A204.1 (cell line): ENCODE results near the gene PPM1B.
"Not testable (repeated sequence)": the region's sequence is repeated elsewhere in the genome, so short reads cannot be mapped to it uniquely, and the experiment has no call there.

Experiments
- FAIRE-seq: peaks from 2 replicates; lab custom pipeline; 2012; peaks lifted over from hg19 to GRCh38; lab: Jason Lieb, UNC

The PPM1B gene

DNA sequence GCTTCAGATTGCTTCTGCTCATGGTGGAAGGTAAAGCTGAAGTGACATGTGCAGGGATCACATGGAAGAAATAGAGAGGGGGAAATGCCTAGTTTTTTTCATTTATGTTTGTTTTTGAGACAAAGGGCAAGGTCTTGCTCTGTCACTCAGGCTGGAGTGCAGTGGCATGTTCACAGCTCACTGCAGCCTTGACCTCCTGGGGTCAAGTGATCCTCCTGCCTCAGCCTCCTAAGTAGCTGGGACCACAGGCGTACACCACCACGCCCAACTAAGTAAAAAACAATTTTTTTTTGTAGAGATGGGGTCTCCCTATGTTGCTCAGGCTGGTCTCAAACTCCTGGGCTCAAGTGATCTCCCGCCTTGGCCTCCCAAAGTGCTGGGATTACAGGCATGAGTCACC lies 87.0 kb downstream of the PPM1B start:
- FAIRE-seq = not testable (repeated sequence)

DNA sequence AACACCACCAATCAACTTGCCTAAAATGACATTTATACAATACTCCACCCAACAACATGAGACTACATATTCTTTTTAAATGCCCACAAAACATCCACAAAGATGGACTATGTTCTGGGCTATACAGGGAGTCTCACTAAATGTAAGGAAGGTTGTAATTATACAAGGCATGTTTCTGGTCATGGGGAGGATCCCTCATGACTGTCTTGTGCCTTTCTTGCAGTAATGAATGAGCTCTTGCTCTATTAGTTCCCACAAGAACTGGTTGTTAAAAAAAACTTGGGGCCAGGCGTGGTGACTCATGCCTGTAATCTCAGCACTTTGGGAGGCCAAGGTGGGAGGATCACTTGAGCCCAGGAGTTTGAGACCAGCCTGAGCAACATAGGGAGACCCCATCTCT lies 89.1 kb downstream of the PPM1B start:
- not testable (repeated sequence) for FAIRE-seq

DNA sequence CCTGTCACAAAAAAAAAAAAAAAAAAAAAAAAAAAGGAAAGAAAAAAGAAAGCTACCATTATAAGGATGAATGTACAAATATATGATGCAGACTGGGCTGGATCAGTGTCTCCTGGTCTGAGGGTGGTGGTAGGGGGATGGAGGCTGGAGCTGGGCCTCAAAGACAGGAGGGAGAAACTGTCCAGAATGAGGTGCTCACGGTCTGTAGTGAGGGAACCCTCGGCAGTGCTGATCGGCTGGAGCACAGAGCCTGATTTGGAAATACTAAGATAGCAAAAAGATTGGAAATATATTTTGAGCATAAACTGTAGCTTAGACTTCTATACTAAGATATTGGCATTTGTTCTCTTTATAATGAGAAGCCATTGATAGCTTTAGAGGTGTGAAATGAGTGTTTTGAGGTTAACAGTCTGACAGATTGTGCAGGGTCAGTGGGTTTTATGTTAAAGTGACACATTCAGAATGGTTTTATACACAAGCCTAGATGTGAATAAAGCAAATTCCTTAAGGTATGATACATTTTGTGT lies 98.7 kb downstream of the PPM1B start:
- FAIRE-seq = no peak

DNA sequence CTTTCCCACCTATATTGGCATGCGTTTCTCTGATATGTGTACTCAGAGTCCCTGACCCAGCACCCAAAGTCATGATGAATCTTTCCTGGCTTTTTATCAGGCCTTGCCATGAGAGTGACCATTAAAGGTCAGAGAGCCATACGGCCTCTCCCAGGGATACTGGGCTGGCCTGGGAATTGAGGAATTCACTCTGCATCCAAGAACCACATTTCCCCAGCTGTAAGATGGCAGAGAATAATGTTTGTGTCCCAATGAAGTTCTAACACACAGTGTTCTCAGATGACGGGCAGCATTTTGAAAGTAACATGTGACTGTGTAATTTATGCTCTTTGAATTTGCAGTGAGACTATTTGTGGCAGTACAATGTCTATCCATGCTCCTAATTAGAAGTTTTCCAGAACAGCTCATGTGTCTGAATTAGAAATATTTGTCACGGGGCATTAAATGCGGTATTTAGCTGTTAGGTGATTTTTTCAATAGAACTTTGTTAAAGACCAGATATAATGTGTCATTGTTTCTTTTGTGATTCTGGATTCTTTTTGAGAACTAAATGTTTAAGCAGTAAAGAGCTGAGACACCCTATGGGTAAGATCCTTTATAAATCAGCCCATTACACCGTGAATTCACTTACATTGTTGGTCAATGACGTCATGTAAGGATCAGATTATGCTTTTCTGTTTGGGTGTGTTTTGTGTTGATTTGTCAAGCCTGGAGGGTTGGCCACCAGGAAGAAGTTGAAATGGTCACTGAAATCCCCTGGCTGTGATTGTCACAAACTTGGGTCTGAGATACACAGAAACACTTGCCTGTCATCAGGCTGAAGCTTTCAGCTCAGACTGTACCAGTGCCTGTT lies 99.3 kb downstream of the PPM1B start:
- no peak for FAIRE-seq

DNA sequence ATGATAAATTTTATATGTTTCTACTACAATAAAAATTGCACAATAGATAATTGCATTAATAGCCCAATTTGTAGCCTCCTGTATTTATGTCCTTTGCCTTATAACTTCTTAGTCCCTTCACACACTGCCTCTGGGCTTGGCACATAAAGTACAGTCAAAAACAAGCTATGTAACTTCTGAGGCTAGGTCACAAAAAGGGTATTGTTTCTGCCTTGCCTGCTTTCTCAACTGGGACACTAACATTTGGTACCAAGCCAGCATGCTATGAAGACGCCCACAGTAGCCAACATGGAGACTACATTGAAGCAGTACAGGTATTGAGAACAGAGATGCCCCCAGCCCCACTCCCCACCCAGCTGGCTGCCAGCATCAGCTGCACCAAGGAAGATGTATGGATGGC lies 101.2 kb downstream of the PPM1B start:
- FAIRE-seq = no peak

DNA sequence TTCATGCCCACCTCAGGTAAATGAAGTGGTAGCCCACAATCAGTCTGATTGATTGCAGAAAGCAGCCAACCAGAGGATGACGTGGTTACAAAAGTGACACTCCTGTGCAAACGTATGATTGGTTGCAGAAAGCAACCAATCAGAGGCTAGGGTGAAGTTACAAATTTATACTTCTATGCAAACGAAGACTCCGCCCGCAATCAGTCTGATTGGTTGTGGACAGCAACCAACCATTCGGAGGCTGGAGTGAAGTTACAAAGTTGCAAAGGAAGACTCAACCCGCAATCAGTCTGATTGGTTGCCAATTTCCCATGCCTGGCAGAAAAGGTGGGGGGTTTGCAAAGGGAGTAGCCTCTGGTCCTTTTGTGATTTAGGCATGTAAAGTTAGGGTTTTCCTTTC lies 102.6 kb downstream of the PPM1B start:
- FAIRE-seq = no peak

DNA sequence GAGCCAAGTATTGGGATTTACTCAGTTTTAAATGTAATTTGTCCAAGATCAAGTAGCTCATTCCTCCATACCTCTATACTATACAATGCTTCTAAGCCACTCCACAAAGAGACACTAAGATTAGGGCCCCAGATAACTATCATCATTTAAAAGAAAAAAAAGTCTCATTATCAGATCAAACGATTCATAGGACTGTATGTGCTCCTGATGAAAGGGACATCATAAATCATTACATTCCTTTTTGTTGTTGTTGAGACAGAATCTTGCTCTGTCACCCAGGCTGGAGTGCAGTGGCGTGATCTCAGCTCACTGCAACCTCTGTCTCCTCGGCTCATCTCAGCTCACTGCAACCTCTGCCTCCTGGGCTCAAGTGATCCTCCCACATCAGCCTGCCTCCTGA lies 104.4 kb downstream of the PPM1B start:
- FAIRE-seq = no peak

DNA sequence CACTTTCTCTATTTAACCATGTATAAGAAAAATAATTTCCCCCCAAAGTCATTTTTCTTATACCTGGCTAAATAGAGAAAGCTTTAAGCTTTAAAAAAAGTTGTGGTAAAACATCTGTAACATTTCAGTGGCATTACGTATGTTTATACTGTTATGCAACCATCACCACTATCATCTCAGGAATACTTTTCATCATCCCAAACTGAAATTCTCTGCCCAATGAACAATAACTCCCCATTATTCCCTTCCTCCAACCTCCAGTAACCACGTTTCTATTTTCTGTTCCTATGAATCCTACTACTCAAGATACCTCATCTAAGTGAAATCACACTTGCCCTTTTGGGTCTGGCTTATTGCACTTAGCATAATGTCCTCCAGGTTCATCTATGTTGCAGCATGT lies 104.9 kb downstream of the PPM1B start:
- FAIRE-seq = no peak

DNA sequence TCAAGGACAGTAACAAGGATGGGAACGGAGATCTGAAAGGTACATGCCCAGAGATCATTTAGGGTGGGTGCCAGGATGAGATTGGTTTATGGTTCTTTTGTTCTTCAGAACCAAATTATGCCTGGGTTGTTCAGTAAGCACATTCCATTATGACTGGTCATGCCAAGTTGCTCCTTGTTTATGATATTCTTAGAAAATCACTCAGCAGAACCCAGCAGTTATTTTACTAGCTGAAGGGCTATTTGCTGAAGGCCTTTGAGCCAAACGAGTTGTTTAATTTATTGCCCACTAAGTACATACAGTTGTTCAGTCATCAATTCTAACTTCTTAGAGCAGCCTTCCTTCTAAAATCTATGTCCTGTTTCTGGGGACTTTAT lies 107.2 kb downstream of the PPM1B start:
- FAIRE-seq = no peak

DNA sequence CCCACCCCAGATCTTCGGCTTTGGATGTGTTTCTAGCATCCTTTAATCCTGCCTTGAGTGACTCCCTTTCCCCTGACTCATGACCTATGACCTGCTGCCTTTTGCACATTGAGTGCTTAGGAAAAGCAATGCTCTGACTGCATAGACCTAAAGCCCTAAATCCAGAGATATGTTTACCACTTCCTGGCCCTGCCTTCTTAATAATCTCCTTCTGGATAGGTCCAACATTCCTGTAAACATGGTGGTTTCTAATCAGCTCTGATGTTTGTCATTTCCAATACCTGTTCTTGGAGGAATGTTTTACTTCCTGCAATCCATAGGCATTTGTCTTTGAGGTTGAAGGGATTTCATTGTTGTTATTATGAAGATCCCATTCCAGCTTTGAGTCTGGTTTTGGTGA lies 108.9 kb downstream of the PPM1B start:
- no peak for FAIRE-seq

DNA sequence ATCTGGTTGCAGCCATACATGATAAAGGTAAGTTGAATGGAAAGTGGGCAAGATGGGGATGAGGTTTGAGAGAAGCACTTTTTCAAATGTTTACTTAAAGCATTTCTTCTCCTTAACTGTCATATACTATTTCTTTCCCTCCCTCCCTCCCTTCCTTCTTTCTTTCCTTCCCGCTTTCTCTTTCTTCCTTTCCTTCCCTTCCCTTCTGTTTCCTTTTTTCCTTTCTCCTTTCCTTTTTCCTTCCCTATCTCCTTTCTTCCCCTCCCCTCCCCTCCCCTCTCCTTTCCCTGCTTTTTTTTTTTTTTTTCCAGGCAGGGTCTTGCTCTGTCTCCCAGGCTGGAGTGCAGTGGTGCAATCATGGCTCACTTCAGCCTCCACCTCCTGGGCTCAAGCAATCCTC lies 112.2 kb downstream of the PPM1B start:
- FAIRE-seq = no peak
